Mesendoderm (in vitro differentiated cells): ENCODE results near the gene CAMTA1.

ENCODE experiments used
- DNase-seq: peaks from one replicate; pipeline ENCODE4 v3.0.0; 2013
- H2AK5ac ChIP-seq: 2 replicates; pipeline ENCODE4 v1.6.1; 2013; ENCODE audit warnings: low read length, inconsistent platforms
- H2BK120ac ChIP-seq: 2 replicates; pipeline ENCODE4 v1.6.1; 2013; ENCODE audit warnings: low read depth, mild to moderate bottlenecking, low read length, moderate library complexity, mixed read lengths
- H2BK15ac ChIP-seq: replicated peaks from 2 replicates; pipeline ENCODE4 v1.6.1; 2013; ENCODE audit warnings: low read depth, mild to moderate bottlenecking, moderate library complexity
- H2BK5ac ChIP-seq: 2 replicates; pipeline ENCODE4 v1.6.1; 2013; ENCODE audit warnings: low read length, inconsistent platforms
- H3K18ac ChIP-seq: 2 replicates; pipeline ENCODE4 v1.6.1; 2013; ENCODE audit warnings: mild to moderate bottlenecking, low read length, mixed read lengths
- H3K23ac ChIP-seq: one replicate; pipeline ENCODE4 v1.6.1; 2013; ENCODE audit warnings: low read length
- H3K27ac ChIP-seq: 2 replicates; pipeline ENCODE4 v1.5.1; 2013; ENCODE audit warnings: low read depth, mild to moderate bottlenecking, inconsistent platforms, low read length, moderate library complexity
- H3K27me3 ChIP-seq: 2 replicates; pipeline ENCODE4 v1.6.1; 2013; ENCODE audit warnings: low read length, control low read depth, mild to moderate bottlenecking, inconsistent platforms; ENCODE audit not compliant: insufficient read depth, poor library complexity
- H3K36me3 ChIP-seq: 2 replicates; pipeline ENCODE4 v1.6.1; 2013; ENCODE audit warnings: low read length, inconsistent platforms; ENCODE audit not compliant: control insufficient read depth, insufficient read depth
- H3K4ac ChIP-seq: one replicate; pipeline ENCODE4 v1.6.1; 2013; ENCODE audit warnings: low read depth, mild to moderate bottlenecking, low read length, moderate library complexity
- H3K4me1 ChIP-seq: 2 replicates; pipeline ENCODE4 v1.6.1; 2013; ENCODE audit warnings: low read depth, low read length, inconsistent platforms; ENCODE audit not compliant: control insufficient read depth
- H3K4me2 ChIP-seq: 2 replicates; pipeline ENCODE4 v1.6.1; 2013; ENCODE audit warnings: low read length
- H3K4me3 ChIP-seq: 2 replicates; pipeline ENCODE4 v1.5.1; 2013; ENCODE audit warnings: mild to moderate bottlenecking, low read length
- H3K56ac ChIP-seq: one replicate; pipeline ENCODE4 v1.6.1; 2013; ENCODE audit warnings: low read length
- H3K79me1 ChIP-seq: 2 replicates; pipeline ENCODE4 v1.6.1; 2013; ENCODE audit warnings: low read length, inconsistent platforms
- H3K79me2 ChIP-seq: 2 replicates; pipeline ENCODE4 v1.6.1; 2013; ENCODE audit warnings: mild to moderate bottlenecking, low read length; ENCODE audit not compliant: control insufficient read depth, insufficient read depth
- H3K9ac ChIP-seq: 2 replicates; pipeline ENCODE4 v1.6.1; 2013; ENCODE audit warnings: low read length, inconsistent platforms
- H4K5ac ChIP-seq: one replicate; pipeline ENCODE4 v1.6.1; 2013; ENCODE audit warnings: low read length
- H4K8ac ChIP-seq: one replicate; pipeline ENCODE4 v1.6.1; 2013; ENCODE audit warnings: low read depth, mild to moderate bottlenecking, control low read depth, low read length, moderate library complexity
- WGBS: extraction: QIAGEN DNeasy Blood & Tissue Kit; methylation state at CpG from one replicate; pipeline ENCODE4 v1.1.7; 2013; ENCODE audit warnings: low lambda C conversion rate, missing lambda C conversion rate; ENCODE audit not compliant: insufficient coverage; ENCODE audit errors: extremely low coverage; 5-methylcytosine and 5-hydroxymethylcytosine counted together

CAMTA1 gene

GRCh38 chr1:7651203-7651602 lies 865.9 kb downstream of the CAMTA1 start:
- H3K27ac ChIP-seq = no peak overlapping the region
- H3K27me3 ChIP-seq = no peaks in the 10 kb centered on the region
- no peak overlapping the region for H2BK120ac ChIP-seq
- H4K8ac ChIP-seq = no peak overlapping the region
- no peak overlapping the region for H3K4me3 ChIP-seq
- no CpG with 5 or more reads among the region's 8 CpGs for WGBS
- H3K4me2 ChIP-seq = no peak overlapping the region
- H2BK15ac ChIP-seq = no peak overlapping the region
- no peak overlapping the region for H4K5ac ChIP-seq
- no peak overlapping the region for H2AK5ac ChIP-seq
- no peak overlapping the region for H2BK5ac ChIP-seq
- no peak overlapping the region for H3K56ac ChIP-seq
- no peak overlapping the region for H3K23ac ChIP-seq
- H3K36me3 ChIP-seq = no peaks in the 10 kb centered on the region
- H3K18ac ChIP-seq = no peak overlapping the region
- no peaks in the 10 kb centered on the region for H3K4me1 ChIP-seq
- no peaks in the 10 kb centered on the region for H3K79me1 ChIP-seq
- no peak overlapping the region for H3K4ac ChIP-seq
- H3K79me2 ChIP-seq = no peaks in the 10 kb centered on the region
- DNase-seq = no peak
- H3K9ac ChIP-seq = no peak overlapping the region

GRCh38 chr1:7652061-7652460 lies 866.8 kb downstream of the CAMTA1 start:
- H3K4me3 ChIP-seq = no peak overlapping the region
- H2AK5ac ChIP-seq = no peak overlapping the region
- no peak overlapping the region for H2BK120ac ChIP-seq
- H2BK5ac ChIP-seq = no peak overlapping the region
- no peak for DNase-seq
- H4K5ac ChIP-seq = no peak overlapping the region
- no peaks in the 10 kb centered on the region for H3K27me3 ChIP-seq
- H2BK15ac ChIP-seq = no peak overlapping the region
- H3K4me1 ChIP-seq = no peaks in the 10 kb centered on the region
- H3K4me2 ChIP-seq = no peak overlapping the region
- no peak overlapping the region for H4K8ac ChIP-seq
- H3K23ac ChIP-seq = no peak overlapping the region
- no peak overlapping the region for H3K56ac ChIP-seq
- H3K79me1 ChIP-seq = no peaks in the 10 kb centered on the region
- no peak overlapping the region for H3K9ac ChIP-seq
- H3K4ac ChIP-seq = no peak overlapping the region
- no peak overlapping the region for H3K27ac ChIP-seq
- WGBS = no CpG with 5 or more reads among the region's 7 CpGs
- no peak overlapping the region for H3K18ac ChIP-seq
- H3K79me2 ChIP-seq = no peaks in the 10 kb centered on the region
- no peaks in the 10 kb centered on the region for H3K36me3 ChIP-seq

GRCh38 chr1:7652515-7653098 lies 867.4 kb downstream of the CAMTA1 start:
- Histone ChIP-seq H2BK15ac (no peak overlapping the region), H4K5ac (no peak overlapping the region), H4K8ac (no peak overlapping the region), H3K4me2 (no peak overlapping the region), H3K27me3 (no peaks in the 10 kb centered on the region), H3K79me2 (no peaks in the 10 kb centered on the region), H2BK120ac (no peak overlapping the region), H2AK5ac (no peak overlapping the region), H3K4ac (no peak overlapping the region), H3K56ac (no peak overlapping the region), H3K79me1 (no peaks in the 10 kb centered on the region), H2BK5ac (no peak overlapping the region), H3K4me3 (no peak overlapping the region), H3K9ac (no peak overlapping the region), H3K23ac (no peak overlapping the region), H3K4me1 (no peaks in the 10 kb centered on the region), H3K18ac (no peak overlapping the region), H3K27ac (no peak overlapping the region), H3K36me3 (no peaks in the 10 kb centered on the region)
- no CpG with 5 or more reads among the region's 12 CpGs for WGBS
- no peak for DNase-seq

GRCh38 chr1:7654725-7655124 lies 869.5 kb downstream of the CAMTA1 start:
- Histone ChIP-seq H3K4ac (no peak overlapping the region), H3K36me3 (no peaks in the 10 kb centered on the region), H2BK120ac (no peak overlapping the region), H3K4me1 (no peaks in the 10 kb centered on the region), H3K9ac (no peak overlapping the region), H3K18ac (no peak overlapping the region), H3K4me3 (no peak overlapping the region), H3K79me1 (no peaks in the 10 kb centered on the region), H2AK5ac (no peak overlapping the region), H3K23ac (no peak overlapping the region), H2BK5ac (no peak overlapping the region), H3K27ac (no peak overlapping the region), H3K27me3 (no peaks in the 10 kb centered on the region), H4K8ac (no peak overlapping the region), H3K4me2 (no peak overlapping the region), H2BK15ac (no peak overlapping the region), H3K56ac (no peak overlapping the region), H3K79me2 (no peaks in the 10 kb centered on the region), H4K5ac (no peak overlapping the region)
- WGBS = 100% methylated on average over 1 of the region's 1 CpG
- no peak for DNase-seq

GRCh38 chr1:7655354-7655753 lies 870.1 kb downstream of the CAMTA1 start:
- H3K9ac ChIP-seq = no peak overlapping the region
- H3K79me1 ChIP-seq = no peaks in the 10 kb centered on the region
- H3K79me2 ChIP-seq = no peaks in the 10 kb centered on the region
- H3K27me3 ChIP-seq = no peaks in the 10 kb centered on the region
- WGBS = 92% methylated on average over 2 of the region's 2 CpGs
- H3K23ac ChIP-seq = no peak overlapping the region
- H2BK120ac ChIP-seq = no peak overlapping the region
- H3K27ac ChIP-seq = no peak overlapping the region
- no peak overlapping the region for H3K4me2 ChIP-seq
- no peak overlapping the region for H2BK15ac ChIP-seq
- H3K4me3 ChIP-seq = no peak overlapping the region
- H3K36me3 ChIP-seq = no peaks in the 10 kb centered on the region
- no peak overlapping the region for H4K5ac ChIP-seq
- no peak overlapping the region for H3K56ac ChIP-seq
- no peak for DNase-seq
- H2BK5ac ChIP-seq = no peak overlapping the region
- H3K4ac ChIP-seq = no peak overlapping the region
- no peaks in the 10 kb centered on the region for H3K4me1 ChIP-seq
- no peak overlapping the region for H2AK5ac ChIP-seq
- H4K8ac ChIP-seq = no peak overlapping the region
- no peak overlapping the region for H3K18ac ChIP-seq

GRCh38 chr1:7656557-7657215 lies 871.4 kb downstream of the CAMTA1 start:
- Histone ChIP-seq H3K27me3 (no peaks in the 10 kb centered on the region), H3K27ac (no peak overlapping the region), H3K18ac (no peak overlapping the region), H3K56ac (no peak overlapping the region), H2AK5ac (no peak overlapping the region), H3K23ac (no peak overlapping the region), H3K36me3 (no peaks in the 10 kb centered on the region), H3K4me3 (no peak overlapping the region), H4K5ac (no peak overlapping the region), H3K79me2 (no peaks in the 10 kb centered on the region), H3K4me1 (no peaks in the 10 kb centered on the region), H2BK15ac (no peak overlapping the region), H2BK5ac (no peak overlapping the region), H2BK120ac (no peak overlapping the region), H3K79me1 (no peaks in the 10 kb centered on the region), H4K8ac (no peak overlapping the region), H3K9ac (no peak overlapping the region), H3K4ac (no peak overlapping the region), H3K4me2 (no peak overlapping the region)
- no CpG with 5 or more reads among the region's 24 CpGs for WGBS
- DNase-seq = no peak
